ENCODE data around the gene PKD2. TPM values are rescaled to one million over a fixed set of nuclear protein-coding genes. Genes with fewer than 3 reads are reported as not detected.
"Not testable (repeated sequence)": the region's sequence is repeated elsewhere in the genome, so short reads cannot be mapped to it uniquely, and the experiment has no call there.

PKD2 gene
- total and polyA plus RNA-seq, 2 experiments from 2014 or later: 17.8 to 36.7 TPM

DNA sequence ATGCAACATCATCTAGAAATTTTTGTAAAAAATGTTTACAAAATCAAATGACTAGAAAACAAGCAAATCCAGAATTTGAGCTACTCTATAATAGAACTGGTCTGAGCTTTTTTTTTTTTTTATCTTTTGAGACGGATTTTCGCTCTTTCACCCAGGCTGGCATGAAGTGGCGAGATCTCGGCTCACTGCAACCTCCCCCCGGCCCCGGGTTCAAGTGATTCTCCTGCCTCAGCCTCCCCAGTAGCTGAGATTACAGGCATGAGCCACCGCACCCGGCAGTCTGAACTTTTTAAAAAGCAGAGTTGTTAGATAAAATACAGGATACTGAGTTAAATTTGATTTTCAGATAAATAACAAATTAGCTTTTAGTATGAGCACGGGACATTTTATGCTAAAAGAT, 20.9 kb upstream of the PKD2 start:
- Histone ChIP-seq H3K4me1 (ENCODE audit: insufficient read depth) (no peaks in the 10 kb centered on the region), H4K20me1 (ENCODE audit: insufficient read depth, poor library complexity, severe bottlenecking) (no peaks in the 10 kb centered on the region), H3K4me3 (no peak overlapping the region), H3K9me3 (ENCODE audit: low read depth) (no peaks in the 10 kb centered on the region), H2AFZ (no peak overlapping the region), H3K27ac (no peak overlapping the region), H3K79me2 (no peaks in the 10 kb centered on the region), H3K27me3 (no peaks in the 10 kb centered on the region), H3K9me2 (replicated peaks; ENCODE audit: insufficient read depth) (no peaks in the 10 kb centered on the region), H3K36me3 (replicated peaks; ENCODE audit: insufficient read depth, low read depth) (no peaks in the 10 kb centered on the region), H3K4me2 (no peak overlapping the region)
- DNase-seq (ENCODE audit: low spot score): no peak
- TF ChIP-seq EZH2phosphoT487 (IDR thresholded peaks at IDR 0.05; ENCODE audit: low read depth, severe bottlenecking, unreplicated experiment) (no peak), EZH2 (IDR thresholded peaks at IDR 0.05; ENCODE audit: borderline replicate concordance) (no peak)
- TF ChIP-seq, protein P1, sequence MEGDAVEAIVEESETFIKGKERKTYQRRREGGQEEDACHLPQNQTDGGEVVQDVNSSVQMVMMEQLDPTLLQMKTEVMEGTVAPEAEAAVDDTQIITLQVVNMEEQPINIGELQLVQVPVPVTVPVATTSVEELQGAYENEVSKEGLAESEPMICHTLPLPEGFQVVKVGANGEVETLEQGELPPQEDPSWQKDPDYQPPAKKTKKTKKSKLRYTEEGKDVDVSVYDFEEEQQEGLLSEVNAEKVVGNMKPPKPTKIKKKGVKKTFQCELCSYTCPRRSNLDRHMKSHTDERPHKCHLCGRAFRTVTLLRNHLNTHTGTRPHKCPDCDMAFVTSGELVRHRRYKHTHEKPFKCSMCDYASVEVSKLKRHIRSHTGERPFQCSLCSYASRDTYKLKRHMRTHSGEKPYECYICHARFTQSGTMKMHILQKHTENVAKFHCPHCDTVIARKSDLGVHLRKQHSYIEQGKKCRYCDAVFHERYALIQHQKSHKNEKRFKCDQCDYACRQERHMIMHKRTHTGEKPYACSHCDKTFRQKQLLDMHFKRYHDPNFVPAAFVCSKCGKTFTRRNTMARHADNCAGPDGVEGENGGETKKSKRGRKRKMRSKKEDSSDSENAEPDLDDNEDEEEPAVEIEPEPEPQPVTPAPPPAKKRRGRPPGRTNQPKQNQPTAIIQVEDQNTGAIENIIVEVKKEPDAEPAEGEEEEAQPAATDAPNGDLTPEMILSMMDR (IDR thresholded peaks at IDR 0.05; ENCODE audit: poor library complexity): no peak
- WGBS (ENCODE audit: low lambda C conversion rate, missing lambda C conversion rate): 92% methylated on average over 9 of the region's 9 CpGs

DNA sequence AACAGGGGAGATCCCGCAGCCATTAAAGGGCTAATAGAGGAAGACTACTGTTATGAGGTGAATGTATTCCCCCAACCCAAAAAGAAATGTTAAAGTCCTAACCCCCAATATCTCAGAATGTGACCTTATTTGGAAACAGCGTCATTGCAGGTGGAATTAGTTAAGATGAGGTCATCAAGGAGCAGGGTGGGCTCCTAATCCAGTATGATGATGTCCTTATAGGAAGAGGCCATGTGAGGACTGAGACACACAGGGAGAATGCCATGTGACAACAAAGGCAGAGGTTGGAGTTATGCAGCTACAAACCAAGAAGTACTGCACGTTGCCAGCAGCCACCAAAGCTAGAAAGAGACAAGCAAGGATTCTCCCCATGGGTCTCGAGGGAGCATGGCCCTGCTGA, 17.7 kb upstream of the PKD2 start:
- WGBS (ENCODE audit: low lambda C conversion rate, missing lambda C conversion rate): 86% methylated on average over 4 of the region's 4 CpGs
- H3K9me2 ChIP-seq (replicated peaks; ENCODE audit: insufficient read depth): no peaks in the 10 kb centered on the region
- H4K20me1 ChIP-seq (ENCODE audit: insufficient read depth, poor library complexity, severe bottlenecking): no peaks in the 10 kb centered on the region
- no peaks in the 10 kb centered on the region for H3K9me3 ChIP-seq (ENCODE audit: low read depth)
- H2AFZ ChIP-seq: no peak overlapping the region
- no peak overlapping the region for H3K4me2 ChIP-seq
- DNase-seq (ENCODE audit: low spot score): no peak
- H3K27me3 ChIP-seq: no peaks in the 10 kb centered on the region
- no peak overlapping the region for H3K4me3 ChIP-seq
- TF ChIP-seq, protein P1 (IDR thresholded peaks at IDR 0.05; ENCODE audit: poor library complexity): no peak
- no peak for TF ChIP-seq EZH2 (IDR thresholded peaks at IDR 0.05; ENCODE audit: borderline replicate concordance)
- no peak for TF ChIP-seq EZH2phosphoT487 (IDR thresholded peaks at IDR 0.05; ENCODE audit: low read depth, severe bottlenecking, unreplicated experiment)
- no peaks in the 10 kb centered on the region for H3K36me3 ChIP-seq (replicated peaks; ENCODE audit: insufficient read depth, low read depth)
- H3K79me2 ChIP-seq: no peaks in the 10 kb centered on the region
- no peaks in the 10 kb centered on the region for H3K4me1 ChIP-seq (ENCODE audit: insufficient read depth)
- no peak overlapping the region for H3K27ac ChIP-seq

DNA sequence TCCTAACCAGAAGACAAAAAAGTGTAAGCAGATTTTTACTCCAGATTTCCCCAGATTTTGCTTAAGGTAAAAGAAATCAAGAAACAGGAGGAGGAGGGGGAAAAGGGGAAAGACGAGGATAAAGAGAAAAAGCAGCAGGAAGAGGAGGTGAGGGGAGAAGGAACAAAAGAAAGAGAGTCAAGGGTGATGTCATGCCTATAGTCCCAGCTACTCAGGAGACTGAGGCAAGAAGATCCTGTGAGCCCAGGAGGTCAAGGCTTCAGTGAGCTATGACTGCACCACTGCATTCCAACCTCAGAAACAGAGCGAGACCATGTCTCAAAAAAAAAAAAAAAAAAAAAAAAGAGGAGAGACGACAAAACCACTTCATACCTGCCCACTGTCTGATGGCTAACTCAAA, 12.0 kb upstream of the PKD2 start:
- TF ChIP-seq, protein P1 (IDR thresholded peaks at IDR 0.05; ENCODE audit: poor library complexity): no peak
- TF ChIP-seq EZH2phosphoT487 (IDR thresholded peaks at IDR 0.05; ENCODE audit: low read depth, severe bottlenecking, unreplicated experiment): no peak
- no peak for TF ChIP-seq EZH2 (IDR thresholded peaks at IDR 0.05; ENCODE audit: borderline replicate concordance)

DNA sequence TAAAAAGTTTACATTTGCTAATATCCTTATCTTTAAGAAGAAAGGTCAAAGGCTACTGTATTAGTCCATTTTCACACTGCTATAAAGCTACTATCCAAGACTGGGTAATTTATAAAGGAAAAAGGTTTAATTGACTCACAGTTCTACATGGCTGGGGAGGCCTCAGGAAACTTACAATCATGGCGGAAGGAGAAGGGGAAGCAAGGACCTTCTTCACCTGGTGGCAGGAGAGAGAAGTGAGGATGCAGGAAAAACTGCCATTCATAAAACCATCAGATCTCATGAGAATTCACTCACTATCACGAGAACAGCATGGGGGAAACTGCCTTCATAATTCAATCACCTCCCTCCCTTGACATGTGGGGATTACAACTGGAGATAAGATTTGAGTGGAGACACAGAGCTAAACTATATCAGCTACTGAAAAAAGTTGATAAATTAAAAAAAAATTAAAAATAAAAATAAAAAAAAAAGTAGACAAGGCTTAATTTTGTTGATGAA, 8.2 kb upstream of the PKD2 start:
- not testable (repeated sequence) for H3K4me2 ChIP-seq; H2AFZ ChIP-seq; H3K9me2 ChIP-seq (replicated peaks; ENCODE audit: insufficient read depth); H3K79me2 ChIP-seq; H3K9me3 ChIP-seq (ENCODE audit: low read depth); H3K36me3 ChIP-seq (replicated peaks; ENCODE audit: insufficient read depth, low read depth); H3K27me3 ChIP-seq; H3K4me3 ChIP-seq; H3K4me1 ChIP-seq (ENCODE audit: insufficient read depth); H4K20me1 ChIP-seq (ENCODE audit: insufficient read depth, poor library complexity, severe bottlenecking); DNase-seq (ENCODE audit: low spot score); H3K27ac ChIP-seq
- 78% methylated on average over 2 of the region's 2 CpGs for WGBS (ENCODE audit: low lambda C conversion rate, missing lambda C conversion rate)

More for the DNA sequence above, 12.0 kb upstream of the PKD2 start:
- Histone ChIP-seq H3K79me2 (no peaks in the 10 kb centered on the region), H3K4me3 (no peak overlapping the region), H4K20me1 (ENCODE audit: insufficient read depth, poor library complexity, severe bottlenecking) (no peaks in the 10 kb centered on the region), H3K27me3 (no peaks in the 10 kb centered on the region), H3K9me3 (ENCODE audit: low read depth) (no peaks in the 10 kb centered on the region), H3K4me1 (ENCODE audit: insufficient read depth) (no peaks in the 10 kb centered on the region), H2AFZ (no peak overlapping the region), H3K36me3 (replicated peaks; ENCODE audit: insufficient read depth, low read depth) (no peaks in the 10 kb centered on the region), H3K9me2 (replicated peaks; ENCODE audit: insufficient read depth) (no peaks in the 10 kb centered on the region), H3K27ac (no peak overlapping the region), H3K4me2 (no peak overlapping the region)
- 80% methylated on average over 3 of the region's 3 CpGs for WGBS (ENCODE audit: low lambda C conversion rate, missing lambda C conversion rate)
- no peak for DNase-seq (ENCODE audit: low spot score)

Data from hepatocyte (in vitro differentiated cells).